Measurements from ENCODE around the gene KRT37.

GRCh38 chr17:41415411-41415810, 9.0 kb downstream of the KRT37 start:
- TF ChIP-seq CTCF (IDR thresholded peaks at IDR 0.05) (no peak), POLR2A (IDR thresholded peaks at IDR 0.05) (no peak)
